GM23338 (cell line): ENCODE results near the gene DAGLA. TPM values are rescaled to one million over a fixed set of nuclear protein-coding genes. Genes with fewer than 3 reads are reported as not detected.

Experiments used
- ATAC-seq: fragments of 200-7000 bp; cut with Tn5 transposase; 3 replicates; pipeline ENCODE4 v1.9.1; 2020
- DNase-seq: peaks from one replicate; pipeline ENCODE4 v3.0.0-alpha.2; 2015; ENCODE audit warnings: low spot score
- H2AFZ ChIP-seq: fragments of 200-600 bp; sonication (generic); 2 replicates; pipeline ENCODE4 v1.8.0; 2016; ENCODE audit warnings: antibody characterized with exemption, mild to moderate bottlenecking, moderate library complexity
- H3F3A ChIP-seq: fragments of 200-600 bp; sonication (generic); replicated peaks from 2 replicates; pipeline ENCODE4 v1.8.0; 2017; ENCODE audit warnings: antibody characterized with exemption, mixed run types, low read depth
- H3K27ac ChIP-seq: fragments of 200-600 bp; sonication (generic); 2 replicates; pipeline ENCODE4 v1.6.1; 2016; ENCODE audit warnings: low read depth
- H3K27me3 ChIP-seq: fragments of 200-600 bp; sonication (generic); 2 replicates; pipeline ENCODE4 v1.8.0; 2016; ENCODE audit warnings: mild to moderate bottlenecking, mixed run types, moderate library complexity; ENCODE audit not compliant: insufficient read depth
- H3K36me3 ChIP-seq: fragments of 200-600 bp; sonication (generic); 2 replicates; pipeline ENCODE4 v1.8.0; 2016; ENCODE audit warnings: mild to moderate bottlenecking; ENCODE audit not compliant: insufficient read depth
- H3K4me1 ChIP-seq: fragments of 200-600 bp; sonication (generic); 2 replicates; pipeline ENCODE4 v1.8.0; 2016; ENCODE audit warnings: mild to moderate bottlenecking, moderate library complexity; ENCODE audit not compliant: insufficient read depth
- H3K4me2 ChIP-seq: fragments of 200-600 bp; sonication (generic); 2 replicates; pipeline ENCODE4 v1.7.1; 2017; ENCODE audit warnings: mixed run types
- H3K4me3 ChIP-seq: fragments of 200-600 bp; sonication (generic); 2 replicates; pipeline ENCODE4 v1.6.1; 2016; ENCODE audit warnings: mixed run types
- H3K79me2 ChIP-seq: fragments of 200-600 bp; sonication (generic); replicated peaks from 2 replicates; pipeline ENCODE4 v1.8.0; 2017; ENCODE audit warnings: mild to moderate bottlenecking; ENCODE audit not compliant: insufficient read depth
- H3K9me2 ChIP-seq: fragments of 200-600 bp; sonication (generic); 2 replicates; pipeline ENCODE4 v1.8.0; 2017; ENCODE audit not compliant: insufficient read depth
- H4K20me1 ChIP-seq: fragments of 200-600 bp; sonication (generic); replicated peaks from 2 replicates; pipeline ENCODE4 v1.8.0; 2017; ENCODE audit warnings: mild to moderate bottlenecking; ENCODE audit not compliant: insufficient read depth
- H3K27ac Mint-ChIP-seq: 2 replicates; pipeline ENCODE4 v1.8.0; 2020; ENCODE audit warnings: inconsistent platforms, mild to moderate bottlenecking, moderate library complexity, mixed read lengths
- H3K27me3 Mint-ChIP-seq: 3 replicates; pipeline ENCODE4 v1.8.0; 2022; ENCODE audit warnings: low read depth, mild to moderate bottlenecking, moderate library complexity, mixed read lengths, inconsistent platforms; ENCODE audit not compliant: insufficient read depth, poor library complexity
- H3K36me3 Mint-ChIP-seq: 3 replicates; pipeline ENCODE4 v1.8.0; 2021; ENCODE audit warnings: low read depth, mild to moderate bottlenecking, inconsistent platforms, moderate library complexity, mixed read lengths
- H3K4me1 Mint-ChIP-seq: 3 replicates; pipeline ENCODE4 v1.8.0; 2020; ENCODE audit warnings: mild to moderate bottlenecking, inconsistent platforms, mixed read lengths
- H3K4me3 Mint-ChIP-seq: 3 replicates; pipeline ENCODE4 v1.8.0; 2021; ENCODE audit warnings: moderate library complexity, mild to moderate bottlenecking, inconsistent platforms, mixed read lengths
- H3K9me3 Mint-ChIP-seq: 3 replicates; pipeline ENCODE4 v1.8.0; 2020; ENCODE audit warnings: moderate library complexity, mild to moderate bottlenecking, inconsistent platforms, mixed read lengths
- CREB1 ChIP-seq: fragments of 250-450 bp; sonication (Bioruptor Pico); IDR thresholded peaks from 2 replicates; pipeline ENCODE4 v1.5.0; 2020; ENCODE audit warnings: low read depth, mild to moderate bottlenecking, moderate library complexity
- ETS1 ChIP-seq: IDR thresholded peaks from 2 replicates; pipeline ENCODE4 v1.6.1; 2016; ENCODE audit warnings: antibody characterized with exemption
- EZH2 ChIP-seq: fragments of 200-600 bp; sonication (generic); IDR thresholded peaks from one replicate; pipeline ENCODE4 v1.8.0; 2017; ENCODE audit warnings: antibody characterized with exemption, mild to moderate bottlenecking, low read depth; ENCODE audit not compliant: unreplicated experiment
- EZH2phosphoT487 ChIP-seq: fragments of 200-600 bp; sonication (generic); IDR thresholded peaks from one replicate; pipeline ENCODE4 v1.8.1; 2018; ENCODE audit warnings: antibody characterized with exemption; ENCODE audit not compliant: unreplicated experiment
- NANOG ChIP-seq: IDR thresholded peaks from 2 replicates; pipeline ENCODE4 v1.6.1; 2016; ENCODE audit warnings: antibody characterized with exemption, borderline replicate concordance
- POLR2AphosphoS5 ChIP-seq: IDR thresholded peaks from 2 replicates; pipeline ENCODE4 v1.6.1; 2016; ENCODE audit warnings: antibody characterized with exemption, low read depth
- REST ChIP-seq: IDR thresholded peaks from one replicate; pipeline ENCODE4 v1.6.1; 2018; ENCODE audit warnings: antibody characterized with exemption; ENCODE audit not compliant: unreplicated experiment
- ZNF114 ChIP-seq: fragments of 250-450 bp; sonication (Bioruptor Pico); IDR thresholded peaks from 2 replicates; pipeline ENCODE4 v1.5.0; 2020; ENCODE audit warnings: mild to moderate bottlenecking, moderate library complexity
- ZNF331 ChIP-seq: fragments of 250-450 bp; sonication (Bioruptor Pico); IDR thresholded peaks from 2 replicates; pipeline ENCODE4 v1.5.0; 2020; ENCODE audit warnings: low read depth, mild to moderate bottlenecking, moderate library complexity
- polyA plus RNA-seq: library from polyadenylated mRNA; unstranded; fragments of >200 nt; fragmentation: Nextera tagmentation; extraction: Ambion mirVana; gene quantifications from 2 replicates; pipeline ENCODE4 v1.2.1, GENCODE V29; 2016
- total RNA-seq: library from RNA; depleted of rRNA; stranded (reverse); fragments of >200 nt; shearing (Covaris generic); gene quantifications from 2 replicates; pipeline ENCODE4 v1.2.3, GENCODE V29; 2014
- TF ChIP-seq, protein P1 (sequence below), 2 experiments: fragments of 200-600 bp in 1 of 2; sonication (generic) in 1 of 2; conservative IDR thresholded peaks; 2 replicates each; pipeline versions ENCODE4 v1.5.1 to v1.6.1; 2016 to 2017; ENCODE audit warnings: antibody characterized with exemption in 2 of 2, low read depth in 2 of 2, mild to moderate bottlenecking in 2 of 2, moderate library complexity in 1 of 2

The DAGLA gene
- total and polyA plus RNA-seq, 2 experiments from 2014 or later = 0.55 to 2.5 TPM

DNA sequence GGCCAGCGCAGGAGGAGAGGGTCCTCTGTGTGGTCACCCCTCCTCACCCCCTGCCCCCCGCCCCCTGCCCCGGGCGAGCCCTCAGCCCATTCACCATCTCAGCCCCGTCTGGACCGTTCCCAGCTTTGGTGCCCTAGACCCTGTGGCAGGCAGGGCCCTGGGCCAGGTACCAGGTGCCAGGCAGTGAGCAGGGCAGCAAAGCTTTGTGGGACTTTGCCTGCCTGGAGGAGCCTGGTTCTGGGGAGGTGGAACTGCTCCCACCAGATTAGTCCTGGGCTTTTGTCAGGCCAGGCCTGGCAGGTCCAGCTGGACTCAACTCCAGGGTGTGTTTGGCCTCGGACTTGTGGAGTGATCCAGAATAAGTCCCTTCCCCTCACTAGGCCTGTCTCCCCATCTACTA, 58.6 kb downstream of the DAGLA start:
- no peaks in the 10 kb centered on the region for H4K20me1 ChIP-seq
- peaks cover 10% of the 10 kb centered on the region for H3K27me3 Mint-ChIP-seq
- no peaks in the 10 kb centered on the region for H3K36me3 ChIP-seq
- no peaks in the 10 kb centered on the region for H3K4me1 Mint-ChIP-seq
- DNase-seq (no peak), ATAC-seq (no peak)
- H3K4me1 ChIP-seq = no peaks in the 10 kb centered on the region
- H3K79me2 ChIP-seq = no peaks in the 10 kb centered on the region
- no peak overlapping the region for H2AFZ ChIP-seq
- no peak for TF ChIP-seq CREB1 (CRISPR knock-in tag)
- no peak for TF ChIP-seq ZNF331 (CRISPR knock-in tag)
- TF ChIP-seq EZH2 = no peak
- TF ChIP-seq REST = no peak
- no peak for TF ChIP-seq POLR2AphosphoS5
- TF ChIP-seq EZH2phosphoT487 = no peak
- TF ChIP-seq ETS1 = no peak
- TF ChIP-seq ZNF114 (CRISPR knock-in tag) = no peak
- TF ChIP-seq NANOG = no peak
- H3K27me3 ChIP-seq = no peaks in the 10 kb centered on the region
- no peak overlapping the region; the same call in 2 of the 3 replicates for H3K4me3 Mint-ChIP-seq
- H3K36me3 Mint-ChIP-seq = peaks cover 9% of the 10 kb centered on the region; the same call in 2 of the 3 replicates
- no peak overlapping the region for H3K4me3 ChIP-seq
- no peaks in the 10 kb centered on the region for H3F3A ChIP-seq
- H3K27ac Mint-ChIP-seq = no peak overlapping the region
- no peak overlapping the region for H3K4me2 ChIP-seq
- H3K27ac ChIP-seq = no peak overlapping the region
- H3K9me3 Mint-ChIP-seq = no peaks in the 10 kb centered on the region
- no peaks in the 10 kb centered on the region for H3K9me2 ChIP-seq

DNA sequence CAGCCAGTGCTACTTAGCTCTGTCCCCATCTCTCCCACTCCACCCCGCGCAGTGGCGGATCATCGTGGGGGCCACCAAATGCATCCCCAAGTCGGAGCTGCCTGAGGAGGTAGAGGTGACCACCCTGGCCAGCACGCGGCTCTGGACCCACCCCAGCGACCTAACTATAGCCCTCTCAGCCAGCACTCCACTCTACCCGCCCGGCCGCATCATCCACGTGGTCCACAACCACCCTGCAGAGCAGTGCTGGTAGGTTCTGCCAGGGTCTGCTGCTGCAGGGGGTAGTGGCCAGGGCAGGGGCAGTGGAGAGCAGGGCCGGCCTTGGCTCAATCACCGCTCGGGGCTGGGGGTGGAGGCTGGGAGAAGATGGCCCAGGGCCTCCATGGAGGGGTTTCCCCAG, 59.2 kb downstream of the DAGLA start:
- Histone ChIP-seq H3K79me2 (no peaks in the 10 kb centered on the region), H3F3A (no peaks in the 10 kb centered on the region), H3K27ac (no peak overlapping the region), H3K4me2 (no peak overlapping the region), H2AFZ (no peak overlapping the region), H3K4me3 (no peak overlapping the region), H4K20me1 (no peaks in the 10 kb centered on the region), H3K36me3 (no peaks in the 10 kb centered on the region), H3K4me1 (no peaks in the 10 kb centered on the region; the same call in 1 of the 2 replicates), H3K27me3 (no peaks in the 10 kb centered on the region), H3K9me2 (no peaks in the 10 kb centered on the region)
- DNase-seq (no peak), ATAC-seq (no peak)
- Mint-ChIP-seq H3K27ac (no peak overlapping the region), H3K9me3 (no peaks in the 10 kb centered on the region), H3K27me3 (peaks cover 10% of the 10 kb centered on the region), H3K36me3 (peaks cover 9% of the 10 kb centered on the region; the same call in 2 of the 3 replicates), H3K4me1 (no peaks in the 10 kb centered on the region), H3K4me3 (no peak overlapping the region)
- TF ChIP-seq EZH2 (no peak), REST (no peak), CREB1 (CRISPR knock-in tag) (no peak)
- TF ChIP-seq, protein P1, sequence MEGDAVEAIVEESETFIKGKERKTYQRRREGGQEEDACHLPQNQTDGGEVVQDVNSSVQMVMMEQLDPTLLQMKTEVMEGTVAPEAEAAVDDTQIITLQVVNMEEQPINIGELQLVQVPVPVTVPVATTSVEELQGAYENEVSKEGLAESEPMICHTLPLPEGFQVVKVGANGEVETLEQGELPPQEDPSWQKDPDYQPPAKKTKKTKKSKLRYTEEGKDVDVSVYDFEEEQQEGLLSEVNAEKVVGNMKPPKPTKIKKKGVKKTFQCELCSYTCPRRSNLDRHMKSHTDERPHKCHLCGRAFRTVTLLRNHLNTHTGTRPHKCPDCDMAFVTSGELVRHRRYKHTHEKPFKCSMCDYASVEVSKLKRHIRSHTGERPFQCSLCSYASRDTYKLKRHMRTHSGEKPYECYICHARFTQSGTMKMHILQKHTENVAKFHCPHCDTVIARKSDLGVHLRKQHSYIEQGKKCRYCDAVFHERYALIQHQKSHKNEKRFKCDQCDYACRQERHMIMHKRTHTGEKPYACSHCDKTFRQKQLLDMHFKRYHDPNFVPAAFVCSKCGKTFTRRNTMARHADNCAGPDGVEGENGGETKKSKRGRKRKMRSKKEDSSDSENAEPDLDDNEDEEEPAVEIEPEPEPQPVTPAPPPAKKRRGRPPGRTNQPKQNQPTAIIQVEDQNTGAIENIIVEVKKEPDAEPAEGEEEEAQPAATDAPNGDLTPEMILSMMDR (conservative IDR thresholded peaks at IDR 0.05; ENCODE audit: low read depth in 2 of 2) = no peak
